ENCODE measurements around the gene SLC19A2. TPM values are rescaled to one million over a fixed set of nuclear protein-coding genes. Genes with fewer than 3 reads are reported as not detected.

The SLC19A2 gene
- total and polyA plus RNA-seq, 7 experiments from 2014 or later: 0.53 to 5.9 (median 3.8) TPM

DNA sequence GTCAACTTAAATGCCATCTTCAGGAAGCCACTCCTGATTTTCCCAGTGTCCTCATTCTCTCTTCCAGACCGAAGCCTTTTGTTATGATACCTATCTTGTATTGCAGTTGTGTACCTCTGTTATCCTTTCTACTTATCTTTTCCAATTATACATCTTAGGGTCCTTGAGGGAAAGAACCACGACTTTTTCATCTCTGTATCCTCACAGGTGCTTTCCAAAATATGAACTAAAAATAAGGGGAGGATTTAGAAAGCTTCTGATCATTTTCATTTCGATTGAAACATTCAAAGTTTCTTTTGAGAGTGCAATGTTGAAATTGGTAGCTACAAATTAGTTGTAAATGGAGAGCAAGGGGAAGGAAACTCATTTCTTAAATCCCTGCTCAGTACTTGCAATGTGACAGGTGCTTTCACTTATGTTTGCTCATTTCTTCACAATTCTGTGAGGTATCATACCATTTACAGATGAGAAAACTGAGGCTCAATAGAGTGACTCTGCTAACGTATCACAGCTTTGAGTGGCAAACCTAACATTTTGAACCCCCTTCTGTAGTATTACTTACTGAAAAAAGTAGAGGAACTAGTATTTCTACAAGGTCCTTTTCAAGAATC lies 24.2 kb downstream of the SLC19A2 start:
- H3K36me3 ChIP-seq (ENCODE audit: control insufficient read depth in 2 of 3, insufficient read depth in 3 of 3, low read length in 3 of 3): no peaks in the 10 kb centered on the region

DNA sequence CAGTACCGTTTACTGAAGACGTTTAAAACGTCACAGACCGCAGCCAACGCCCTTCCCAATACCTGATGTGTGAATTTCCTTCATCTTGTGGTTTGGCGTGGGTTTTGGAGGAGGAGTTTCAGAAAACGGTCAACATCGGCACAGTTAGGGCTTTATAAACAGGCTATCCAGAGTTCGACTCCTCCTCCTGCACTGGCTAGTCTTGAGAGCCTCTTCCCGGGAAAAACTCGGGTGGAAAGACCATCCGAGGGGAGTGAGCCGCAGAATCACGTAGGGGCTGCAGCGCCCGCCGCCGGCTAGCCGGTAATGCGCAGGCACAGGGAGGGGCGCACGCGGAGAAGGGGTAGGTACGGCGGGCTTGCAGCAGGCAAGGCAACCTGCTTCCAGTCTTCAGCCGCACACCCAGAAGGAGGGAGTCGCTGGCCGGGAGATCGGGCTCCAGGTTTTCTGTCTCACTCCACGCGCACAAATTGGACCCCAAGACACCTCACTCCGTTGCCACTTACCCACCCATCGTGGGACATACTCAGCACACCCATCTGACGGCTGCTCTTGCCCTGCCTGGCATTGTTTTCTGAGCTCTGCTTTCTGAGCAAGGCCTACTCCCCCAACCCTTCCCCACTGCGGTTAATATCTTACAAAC lies 25.4 kb downstream of the SLC19A2 start:
- Mint-ChIP-seq H3K4me3 (peak overlapping the region; percentile 48 to 80 (median 73)), H3K9me3 (peaks cover 0 to 15% (median 10%) of the 10 kb centered on the region in 11 donors), H3K27ac (peak overlapping the region in 3 of 9 donors; percentile 32 to 73 (median 38)), H3K4me1 (peaks cover 5 to 30% (median 24%) of the 10 kb centered on the region in 7 donors), H3K36me3 (peaks cover 5 to 16% (median 7%) of the 10 kb centered on the region in 5 donors), H3K27me3 (peaks cover 9 to 31% (median 14%) of the 10 kb centered on the region in 5 donors)
- ChIA-PET POLR2A (no interaction called here), CTCF (no interaction called here)
- peak; percentile 58 for ATAC-seq
- Histone ChIP-seq H3K4me3 (ENCODE audit: low read length) (peak overlapping the region; percentile 43), H3K9me3 (ENCODE audit: control insufficient read depth in 2 of 3, low read length in 3 of 3) (peaks cover 0 to 6% (median 0%) of the 10 kb centered on the region in 3 experiments), H3K4me1 (ENCODE audit: control insufficient read depth in 2 of 2, insufficient read depth in 2 of 2, low read length in 2 of 2) (no peaks in the 10 kb centered on the region), H3K36me3 (ENCODE audit: control insufficient read depth in 2 of 3, insufficient read depth in 3 of 3, low read length in 3 of 3) (no peaks in the 10 kb centered on the region), H3K27ac (ENCODE audit: low read depth, low read length) (no peak overlapping the region), H3K27me3 (ENCODE audit: control insufficient read depth in 2 of 2, insufficient read depth in 2 of 2, low read length in 2 of 2) (no peaks in the 10 kb centered on the region)
- peak in 2 of 9 donors; percentile 3 to 11 for DNase-seq
- intact Hi-C loops (cut with micrococcal nuclease): no loop called here

More for the DNA sequence above, 24.2 kb downstream of the SLC19A2 start:
- peaks cover 6 to 26% (median 14%) of the 10 kb centered on the region in 5 donors for H3K27me3 Mint-ChIP-seq
- H3K27ac Mint-ChIP-seq: peak overlapping the region in 1 of 9 donors; percentile 58
- ATAC-seq (no peak), DNase-seq (no peak)
- intact Hi-C loops (cut with micrococcal nuclease): no loop called here
- Histone ChIP-seq H3K27ac (ENCODE audit: low read depth, low read length) (no peak overlapping the region), H3K27me3 (ENCODE audit: control insufficient read depth in 2 of 2, insufficient read depth in 2 of 2, low read length in 2 of 2) (no peaks in the 10 kb centered on the region), H3K9me3 (ENCODE audit: control insufficient read depth in 2 of 3, low read length in 3 of 3) (peaks cover 0 to 6% (median 0%) of the 10 kb centered on the region in 3 experiments), H3K4me1 (ENCODE audit: control insufficient read depth in 2 of 2, insufficient read depth in 2 of 2, low read length in 2 of 2) (no peaks in the 10 kb centered on the region), H3K4me3 (ENCODE audit: low read length) (no peak overlapping the region)
- peak overlapping the region in 6 of 10 donors; percentile 2 to 78 (median 39) for H3K4me3 Mint-ChIP-seq
- CTCF ChIA-PET: no interaction called here
- POLR2A ChIA-PET: no interaction called here
- peaks cover 0 to 13% (median 8%) of the 10 kb centered on the region in 11 donors for H3K9me3 Mint-ChIP-seq
- H3K36me3 Mint-ChIP-seq: peaks cover 5 to 16% (median 7%) of the 10 kb centered on the region in 5 donors
- H3K4me1 Mint-ChIP-seq: peaks cover 5 to 30% (median 19%) of the 10 kb centered on the region in 7 donors

DNA sequence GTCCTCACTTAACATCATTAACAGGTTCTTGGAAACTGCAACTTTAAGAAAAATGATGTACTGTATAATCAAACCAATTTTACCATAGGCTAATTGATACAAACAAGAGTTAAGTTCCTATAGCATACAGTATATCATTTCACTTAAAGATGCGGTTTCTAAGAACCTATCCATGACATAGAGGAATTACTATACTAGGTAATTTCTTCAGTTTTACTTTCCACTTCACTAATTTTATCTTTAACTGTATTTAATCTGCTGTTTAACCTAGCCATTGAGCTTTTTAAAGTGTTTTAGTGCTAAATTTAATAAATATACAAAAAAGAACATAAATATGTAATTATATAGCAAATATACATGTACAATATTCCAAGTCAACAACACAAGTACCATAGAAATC lies 28.3 kb downstream of the SLC19A2 start:
- ATAC-seq (no peak), DNase-seq (no peak)
- Mint-ChIP-seq H3K36me3 (peaks cover 5 to 16% (median 7%) of the 10 kb centered on the region in 5 donors), H3K4me1 (peaks cover 5 to 25% (median 21%) of the 10 kb centered on the region in 7 donors), H3K4me3 (no peak overlapping the region), H3K27me3 (peaks cover 14 to 39% (median 15%) of the 10 kb centered on the region in 5 donors), H3K9me3 (peaks cover 0 to 15% (median 10%) of the 10 kb centered on the region in 11 donors), H3K27ac (no peak overlapping the region)
- Histone ChIP-seq H3K36me3 (ENCODE audit: control insufficient read depth in 2 of 3, insufficient read depth in 3 of 3, low read length in 3 of 3) (no peaks in the 10 kb centered on the region), H3K9me3 (ENCODE audit: control insufficient read depth in 2 of 3, low read length in 3 of 3) (peaks cover 0 to 6% (median 0%) of the 10 kb centered on the region in 3 experiments), H3K4me1 (ENCODE audit: control insufficient read depth in 2 of 2, insufficient read depth in 2 of 2, low read length in 2 of 2) (no peaks in the 10 kb centered on the region), H3K27ac (ENCODE audit: low read depth, low read length) (no peak overlapping the region), H3K4me3 (ENCODE audit: low read length) (no peak overlapping the region), H3K27me3 (ENCODE audit: control insufficient read depth in 2 of 2, insufficient read depth in 2 of 2, low read length in 2 of 2) (no peaks in the 10 kb centered on the region)
- intact Hi-C loops (cut with micrococcal nuclease): no loop called here
- ChIA-PET POLR2A (no interaction called here), CTCF (no interaction called here)

DNA sequence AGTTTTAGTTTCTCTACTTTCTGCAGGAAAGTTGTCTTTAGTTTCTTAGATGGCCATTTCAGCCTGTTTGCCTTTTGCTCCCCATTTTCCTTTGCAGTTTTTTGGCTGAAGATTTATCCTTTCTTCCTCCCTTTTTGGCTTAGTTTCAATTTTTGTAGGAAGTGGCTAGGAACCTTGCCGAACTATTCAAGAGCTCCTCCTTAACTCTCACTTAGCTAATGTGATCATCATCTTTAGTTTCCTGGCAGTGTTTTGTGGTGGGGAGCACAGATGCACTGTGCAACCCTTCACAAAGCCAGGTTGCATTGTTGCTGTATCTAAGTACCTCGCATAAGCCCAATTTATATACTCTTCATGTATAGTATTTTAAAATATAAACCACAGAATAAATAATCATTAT lies 29.7 kb downstream of the SLC19A2 start:
- Histone ChIP-seq H3K27me3 (ENCODE audit: control insufficient read depth in 2 of 2, insufficient read depth in 2 of 2, low read length in 2 of 2) (no peaks in the 10 kb centered on the region), H3K9me3 (ENCODE audit: control insufficient read depth in 2 of 3, low read length in 3 of 3) (peaks cover 0 to 6% (median 0%) of the 10 kb centered on the region in 3 experiments), H3K4me1 (ENCODE audit: control insufficient read depth in 2 of 2, insufficient read depth in 2 of 2, low read length in 2 of 2) (no peaks in the 10 kb centered on the region), H3K4me3 (ENCODE audit: low read length) (no peak overlapping the region), H3K27ac (ENCODE audit: low read depth, low read length) (no peak overlapping the region), H3K36me3 (ENCODE audit: control insufficient read depth in 2 of 3, insufficient read depth in 3 of 3, low read length in 3 of 3) (no peaks in the 10 kb centered on the region)
- DNase-seq (no peak), ATAC-seq (no peak)
- Mint-ChIP-seq H3K4me3 (peak overlapping the region in 1 of 10 donors; percentile 16), H3K27me3 (peaks cover 16 to 43% (median 24%) of the 10 kb centered on the region in 5 donors), H3K27ac (no peak overlapping the region), H3K4me1 (peaks cover 3 to 19% (median 15%) of the 10 kb centered on the region in 7 donors), H3K36me3 (peaks cover 5 to 12% (median 7%) of the 10 kb centered on the region in 5 donors), H3K9me3 (peaks cover 0 to 15% (median 10%) of the 10 kb centered on the region in 11 donors)
- POLR2A ChIA-PET: no interaction called here
- intact Hi-C loops (cut with micrococcal nuclease): no loop called here
- CTCF ChIA-PET: no interaction called here

DNA sequence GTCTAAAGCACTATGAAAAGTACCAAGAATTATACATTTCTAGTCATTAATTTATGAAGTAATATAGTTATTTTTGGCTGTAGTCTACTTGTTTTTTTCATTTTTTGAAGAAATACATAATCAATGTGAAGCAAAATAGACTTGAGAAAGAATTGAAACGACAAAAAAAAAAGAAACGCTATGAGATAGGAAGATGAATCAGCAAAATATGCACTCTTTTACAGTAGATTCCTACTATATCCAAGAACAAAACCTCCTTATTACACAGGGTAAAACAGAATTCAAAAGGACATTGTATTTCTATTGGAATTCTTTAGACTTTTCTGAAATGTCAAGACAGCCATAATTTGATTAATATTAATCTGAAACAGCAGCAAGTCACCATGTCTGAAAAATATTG lies 32.8 kb downstream of the SLC19A2 start:
- DNase-seq (no peak), ATAC-seq (no peak)
- intact Hi-C loops (cut with micrococcal nuclease): no loop called here
- ChIA-PET CTCF (no interaction called here), POLR2A (no interaction called here)
- peaks cover 0 to 5% (median 3%) of the 10 kb centered on the region in 7 donors for H3K4me1 Mint-ChIP-seq
- H3K4me1 ChIP-seq (ENCODE audit: control insufficient read depth in 2 of 2, insufficient read depth in 2 of 2, low read length in 2 of 2): no peaks in the 10 kb centered on the region
- H3K9me3 Mint-ChIP-seq: peaks cover 0 to 26% (median 10%) of the 10 kb centered on the region in 11 donors
- H3K4me3 Mint-ChIP-seq: no peak overlapping the region
- H3K27ac ChIP-seq (ENCODE audit: low read depth, low read length): no peak overlapping the region
- H3K27ac Mint-ChIP-seq: no peak overlapping the region
- H3K27me3 Mint-ChIP-seq: peaks cover 14 to 42% (median 17%) of the 10 kb centered on the region in 5 donors
- no peaks in the 10 kb centered on the region for H3K36me3 ChIP-seq (ENCODE audit: control insufficient read depth in 2 of 3, insufficient read depth in 3 of 3, low read length in 3 of 3)
- H3K36me3 Mint-ChIP-seq: peaks cover 5 to 12% (median 7%) of the 10 kb centered on the region in 5 donors
- no peaks in the 10 kb centered on the region for H3K27me3 ChIP-seq (ENCODE audit: control insufficient read depth in 2 of 2, insufficient read depth in 2 of 2, low read length in 2 of 2)
- peaks cover 0 to 6% (median 0%) of the 10 kb centered on the region in 3 experiments for H3K9me3 ChIP-seq (ENCODE audit: control insufficient read depth in 2 of 3, low read length in 3 of 3)
- H3K4me3 ChIP-seq (ENCODE audit: low read length): no peak overlapping the region

DNA sequence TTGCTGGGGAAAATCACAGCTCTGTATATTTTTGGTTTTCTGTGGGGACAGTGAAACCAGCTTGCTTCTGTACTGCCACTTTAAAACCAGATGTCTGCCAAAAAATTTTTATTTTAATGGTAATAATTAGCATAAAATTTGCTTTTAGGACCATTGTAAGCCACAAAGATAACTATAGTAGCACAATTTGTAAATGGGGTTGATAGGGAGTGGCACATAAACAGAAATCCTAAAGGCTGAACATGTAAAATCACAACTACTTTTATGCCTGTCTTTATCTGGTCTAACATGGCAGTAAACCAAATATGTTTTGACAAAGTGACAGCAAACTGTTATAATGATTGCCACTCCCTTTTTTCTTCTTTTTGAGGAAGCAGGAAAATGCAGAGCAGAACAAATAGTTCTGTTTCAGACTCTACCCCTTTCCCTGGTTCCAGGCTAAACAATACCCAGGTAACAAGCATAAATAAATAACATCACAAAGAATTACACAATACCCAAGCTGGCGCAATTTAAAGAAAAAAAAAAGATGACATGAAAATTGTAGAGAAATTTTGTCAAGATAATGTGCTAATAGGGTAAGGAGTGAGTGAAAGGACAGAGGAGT lies 34.4 kb downstream of the SLC19A2 start:
- Histone ChIP-seq H3K4me3 (ENCODE audit: low read length) (no peak overlapping the region), H3K36me3 (ENCODE audit: control insufficient read depth in 2 of 3, insufficient read depth in 3 of 3, low read length in 3 of 3) (no peaks in the 10 kb centered on the region), H3K9me3 (ENCODE audit: control insufficient read depth in 2 of 3, low read length in 3 of 3) (no peaks in the 10 kb centered on the region), H3K27me3 (ENCODE audit: control insufficient read depth in 2 of 2, insufficient read depth in 2 of 2, low read length in 2 of 2) (no peaks in the 10 kb centered on the region), H3K27ac (ENCODE audit: low read depth, low read length) (no peak overlapping the region), H3K4me1 (ENCODE audit: control insufficient read depth in 2 of 2, insufficient read depth in 2 of 2, low read length in 2 of 2) (no peaks in the 10 kb centered on the region)
- peaks cover 0 to 4% (median 0%) of the 10 kb centered on the region in 5 donors for H3K36me3 Mint-ChIP-seq
- ATAC-seq (no peak), DNase-seq (no peak)
- intact Hi-C loops (cut with micrococcal nuclease): no loop called here
- peaks cover 8 to 35% (median 16%) of the 10 kb centered on the region in 5 donors for H3K27me3 Mint-ChIP-seq
- H3K9me3 Mint-ChIP-seq: peaks cover 0 to 18% (median 4%) of the 10 kb centered on the region in 11 donors
- H3K27ac Mint-ChIP-seq: no peak overlapping the region
- peaks cover 0 to 5% (median 3%) of the 10 kb centered on the region in 7 donors for H3K4me1 Mint-ChIP-seq
- CTCF ChIA-PET: no interaction called here
- H3K4me3 Mint-ChIP-seq: no peak overlapping the region
- POLR2A ChIA-PET: interaction anchor here (0.5 to 1.0 kb wide), 2 partner anchors 15 to 31 kb away, joined by 3 read pairs; no protein-coding TSS in a partner anchor

All from naive thymus-derived CD4-positive, alpha-beta T cell (primary cell).